C4-2B (cell line): ENCODE data around the gene PIP4K2B.
A peak's percentile ranks its signal among the peaks of the same experiment; 100 is the strongest.

Experiments
- H3K27ac ChIP-seq: fragments of 450-650 bp; 2 replicates; pipeline ENCODE4 v1.5.1; 2017
- ZFX ChIP-seq: fragments of 450-650 bp; IDR thresholded peaks from 2 replicates; pipeline ENCODE4 v1.6.1; 2017
- TF ChIP-seq, protein P1 (sequence below): fragments of 450-650 bp; conservative IDR thresholded peaks from 2 replicates; pipeline ENCODE4 v1.5.1; 2017; ENCODE audit warnings: mild to moderate bottlenecking

PIP4K2B gene

GRCh38 chr17:38809828-38810227 lies 10.5 kb upstream of the PIP4K2B start:
- no peak overlapping the region for H3K27ac ChIP-seq
- TF ChIP-seq, protein P1, sequence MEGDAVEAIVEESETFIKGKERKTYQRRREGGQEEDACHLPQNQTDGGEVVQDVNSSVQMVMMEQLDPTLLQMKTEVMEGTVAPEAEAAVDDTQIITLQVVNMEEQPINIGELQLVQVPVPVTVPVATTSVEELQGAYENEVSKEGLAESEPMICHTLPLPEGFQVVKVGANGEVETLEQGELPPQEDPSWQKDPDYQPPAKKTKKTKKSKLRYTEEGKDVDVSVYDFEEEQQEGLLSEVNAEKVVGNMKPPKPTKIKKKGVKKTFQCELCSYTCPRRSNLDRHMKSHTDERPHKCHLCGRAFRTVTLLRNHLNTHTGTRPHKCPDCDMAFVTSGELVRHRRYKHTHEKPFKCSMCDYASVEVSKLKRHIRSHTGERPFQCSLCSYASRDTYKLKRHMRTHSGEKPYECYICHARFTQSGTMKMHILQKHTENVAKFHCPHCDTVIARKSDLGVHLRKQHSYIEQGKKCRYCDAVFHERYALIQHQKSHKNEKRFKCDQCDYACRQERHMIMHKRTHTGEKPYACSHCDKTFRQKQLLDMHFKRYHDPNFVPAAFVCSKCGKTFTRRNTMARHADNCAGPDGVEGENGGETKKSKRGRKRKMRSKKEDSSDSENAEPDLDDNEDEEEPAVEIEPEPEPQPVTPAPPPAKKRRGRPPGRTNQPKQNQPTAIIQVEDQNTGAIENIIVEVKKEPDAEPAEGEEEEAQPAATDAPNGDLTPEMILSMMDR: no peak
- TF ChIP-seq ZFX: no peak

DNA sequence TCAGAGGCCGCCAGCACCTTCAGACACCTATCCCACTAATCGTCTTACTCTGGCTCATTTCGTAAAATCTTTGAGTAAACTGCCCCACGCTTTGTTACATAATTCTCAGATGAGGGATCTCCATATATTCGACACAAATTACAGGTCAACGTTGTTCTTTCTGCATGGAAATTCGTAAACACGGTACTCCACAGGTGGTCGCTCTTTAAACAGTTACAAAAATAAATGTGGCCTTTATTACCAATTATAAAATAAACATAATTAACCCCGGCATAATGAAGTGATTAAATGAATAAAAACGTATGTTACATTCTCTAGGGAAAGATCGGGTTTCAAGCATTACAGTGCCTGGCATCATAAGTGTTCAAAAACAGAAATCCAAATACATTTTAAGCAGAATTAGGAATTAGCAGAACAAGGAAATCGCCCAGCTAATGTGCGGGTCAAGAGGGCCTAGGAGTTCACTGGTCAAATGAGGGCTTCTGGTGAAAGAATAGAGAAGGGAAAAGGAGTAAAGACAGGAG lies 943 bp upstream of the PIP4K2B start:
- TF ChIP-seq, protein P1: no peak
- no peak for TF ChIP-seq ZFX
- H3K27ac ChIP-seq: peak overlapping the region; percentile 94

GRCh38 chr17:38798614-38799500 lies 499 bp downstream of the PIP4K2B start:
- peak overlapping the region; percentile 94 for H3K27ac ChIP-seq
- peak; percentile 88 for TF ChIP-seq ZFX
- TF ChIP-seq, protein P1: no peak

GRCh38 chr17:38797828-38798227 lies 1.5 kb downstream of the PIP4K2B start:
- no peak for TF ChIP-seq ZFX
- TF ChIP-seq, protein P1: no peak
- no peak overlapping the region; the same call in 1 of the 2 replicates for H3K27ac ChIP-seq

DNA sequence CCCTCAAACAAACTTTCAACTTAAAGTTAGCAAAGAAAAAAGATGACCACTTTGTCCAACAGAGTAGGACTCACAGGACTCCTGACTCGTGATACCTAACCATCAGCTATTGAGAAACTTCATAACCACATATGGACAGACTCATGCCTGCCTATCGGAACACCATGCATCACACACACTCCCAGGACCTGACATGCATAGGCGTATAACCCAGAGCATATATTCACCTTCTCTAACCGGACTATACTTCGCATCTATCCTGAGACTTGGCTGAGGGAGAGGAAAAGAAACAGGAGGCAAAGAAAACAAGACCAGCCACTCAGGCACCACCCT lies 2.2 kb downstream of the PIP4K2B start:
- H3K27ac ChIP-seq: no peak overlapping the region

GRCh38 chr17:38796451-38797157 lies 2.8 kb downstream of the PIP4K2B start:
- H3K27ac ChIP-seq: no peak overlapping the region
- no peak for TF ChIP-seq ZFX
- TF ChIP-seq, protein P1: no peak

More for the DNA sequence above, 2.2 kb downstream of the PIP4K2B start:
- TF ChIP-seq, protein P1: no peak
- no peak for TF ChIP-seq ZFX

- no peak for TF ChIP-seq ZFX
- TF ChIP-seq, protein P1: no peak
- H3K27ac ChIP-seq: no peak overlapping the region
Observed at GRCh38 chr17:38794221-38794620, 5.1 kb downstream of the PIP4K2B start.
